Measurements from ENCODE around the gene LIME1.

LIME1 gene

DNA sequence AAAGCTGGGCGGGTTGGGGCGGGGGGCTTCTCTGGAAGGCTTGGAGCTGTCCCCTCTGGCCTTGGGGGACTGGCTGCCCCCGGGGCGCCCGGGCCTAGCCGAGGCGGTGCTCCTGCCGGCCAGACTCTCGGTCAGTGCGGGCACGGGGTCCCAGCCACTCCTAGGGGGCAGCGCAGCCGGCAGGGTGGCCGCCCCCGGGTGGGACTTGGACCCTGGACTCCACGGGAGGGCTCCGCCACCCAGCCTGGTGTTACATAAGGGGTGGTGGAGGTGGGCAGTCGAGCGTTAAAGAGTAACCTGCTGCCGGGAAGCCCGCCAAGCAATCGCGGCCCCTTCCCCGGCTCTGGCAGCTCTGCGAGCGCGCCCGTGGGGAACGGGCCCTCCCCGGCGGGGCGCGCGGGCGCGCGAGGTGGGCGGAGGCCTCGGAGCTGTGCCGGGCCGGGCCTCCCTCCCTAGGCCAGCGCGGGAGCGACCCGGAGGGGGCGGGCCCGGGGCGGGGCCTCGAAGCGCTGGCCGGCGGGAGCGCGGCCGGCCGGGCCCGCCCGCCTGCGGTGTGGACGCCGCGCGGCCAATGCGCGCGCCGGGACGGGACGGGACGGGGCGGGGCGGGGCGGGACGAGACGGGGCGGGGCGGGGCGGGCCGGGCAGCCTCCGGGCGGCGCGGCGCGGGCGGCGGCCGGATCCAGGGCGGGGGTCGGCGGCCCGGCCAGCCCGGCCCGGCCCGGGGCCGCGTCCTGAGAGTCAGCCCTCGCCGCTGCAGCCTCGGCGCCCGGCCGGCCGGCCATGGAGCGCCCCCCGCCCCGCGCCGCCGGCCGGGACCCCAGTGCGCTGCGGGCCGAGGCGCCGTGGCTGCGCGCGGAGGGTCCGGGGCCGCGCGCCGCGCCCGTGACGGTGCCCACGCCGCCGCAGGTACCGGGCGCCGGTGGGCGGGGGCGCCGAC, 2.9 kb downstream of the LIME1 start, which contains the start of gene SLC2A4RG:
Gene SLC2A4RG (plus strand): TSS at position 647 of the 940 bp plus-strand sequence. CDS start 137 bp downstream, at position 784.
- DNase-seq: no peak

DNA sequence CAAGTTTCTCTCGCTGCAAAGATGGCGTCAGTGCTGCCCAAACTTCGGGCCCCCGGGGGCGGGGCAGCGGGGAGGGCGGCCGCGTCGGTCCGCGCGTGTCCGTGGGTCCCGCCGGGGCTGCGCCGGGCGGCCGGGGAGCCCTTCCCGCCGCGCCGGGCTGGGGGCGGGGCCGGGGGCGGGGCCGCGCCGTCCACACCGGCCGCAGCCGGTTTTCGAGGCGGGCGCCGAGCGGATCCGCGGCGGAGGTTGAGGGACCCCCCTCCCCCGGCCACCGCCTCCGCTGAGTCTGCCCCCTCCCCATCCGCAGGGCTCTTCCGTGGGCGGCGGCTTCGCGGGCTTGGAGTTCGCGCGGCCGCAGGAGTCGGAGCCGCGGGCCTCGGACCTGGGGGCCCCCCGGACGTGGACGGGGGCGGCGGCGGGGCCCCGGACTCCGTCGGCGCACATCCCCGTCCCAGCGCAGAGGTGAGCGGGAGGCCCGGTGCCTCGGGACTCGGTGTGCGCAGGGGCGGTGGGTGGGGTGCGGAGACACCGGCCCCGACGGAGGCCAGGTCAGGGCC, 3.7 kb downstream of the LIME1 start:
- DNase-seq: no peak

DNA sequence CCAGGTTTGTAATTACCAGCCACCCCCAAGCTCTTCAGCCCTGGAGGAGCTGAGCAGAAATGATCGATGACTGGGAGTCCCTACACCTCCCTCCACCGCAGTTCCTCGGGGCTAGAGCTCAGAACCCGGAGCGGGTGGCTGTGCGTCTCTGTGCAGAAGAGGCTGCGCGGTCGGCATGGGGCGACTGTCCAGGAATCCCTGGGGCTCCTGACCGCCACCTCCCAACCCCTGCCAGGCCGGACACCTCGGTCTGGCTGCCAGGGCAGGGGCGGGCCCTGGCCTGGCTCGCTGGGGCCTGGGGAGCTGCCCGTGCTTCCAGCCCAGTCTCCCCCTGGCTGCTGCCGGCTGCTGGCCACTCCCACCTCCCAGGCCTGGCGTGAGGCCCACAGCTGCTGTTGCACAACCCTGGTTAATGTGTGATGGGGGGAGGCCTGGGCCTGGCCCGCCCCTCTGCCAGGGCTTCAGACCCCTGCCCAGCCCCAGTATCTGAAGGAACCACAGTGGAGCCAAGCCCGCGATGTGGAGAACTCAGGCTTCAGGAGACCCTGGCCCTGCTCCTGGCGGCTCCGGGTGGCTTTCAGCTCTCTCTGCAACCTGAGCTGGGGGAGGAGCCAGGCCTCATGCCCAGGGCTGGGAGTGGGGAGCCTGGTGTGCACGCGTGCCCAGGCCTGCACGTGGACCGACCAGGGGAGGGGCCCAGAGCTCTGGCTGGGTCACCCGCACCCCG, 4.3 kb downstream of the LIME1 start:
- DNase-seq: peak; percentile 41

DNA sequence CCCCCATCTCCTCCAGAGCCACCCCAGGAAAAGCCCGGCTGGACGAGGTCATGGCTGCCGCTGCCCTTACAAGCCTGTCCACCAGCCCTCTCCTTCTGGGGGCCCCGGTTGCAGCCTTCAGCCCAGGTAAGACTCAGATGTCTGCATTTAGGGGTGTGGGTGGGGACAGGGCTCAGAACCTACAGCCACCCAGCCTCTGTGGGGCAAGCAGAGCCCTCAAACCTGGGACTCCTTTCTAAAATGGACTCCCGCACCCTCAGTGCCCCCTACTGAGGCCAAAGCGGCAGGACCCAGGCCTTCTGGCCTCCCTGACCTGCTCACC, 4.9 kb downstream of the LIME1 start:
- DNase-seq: no peak

DNA sequence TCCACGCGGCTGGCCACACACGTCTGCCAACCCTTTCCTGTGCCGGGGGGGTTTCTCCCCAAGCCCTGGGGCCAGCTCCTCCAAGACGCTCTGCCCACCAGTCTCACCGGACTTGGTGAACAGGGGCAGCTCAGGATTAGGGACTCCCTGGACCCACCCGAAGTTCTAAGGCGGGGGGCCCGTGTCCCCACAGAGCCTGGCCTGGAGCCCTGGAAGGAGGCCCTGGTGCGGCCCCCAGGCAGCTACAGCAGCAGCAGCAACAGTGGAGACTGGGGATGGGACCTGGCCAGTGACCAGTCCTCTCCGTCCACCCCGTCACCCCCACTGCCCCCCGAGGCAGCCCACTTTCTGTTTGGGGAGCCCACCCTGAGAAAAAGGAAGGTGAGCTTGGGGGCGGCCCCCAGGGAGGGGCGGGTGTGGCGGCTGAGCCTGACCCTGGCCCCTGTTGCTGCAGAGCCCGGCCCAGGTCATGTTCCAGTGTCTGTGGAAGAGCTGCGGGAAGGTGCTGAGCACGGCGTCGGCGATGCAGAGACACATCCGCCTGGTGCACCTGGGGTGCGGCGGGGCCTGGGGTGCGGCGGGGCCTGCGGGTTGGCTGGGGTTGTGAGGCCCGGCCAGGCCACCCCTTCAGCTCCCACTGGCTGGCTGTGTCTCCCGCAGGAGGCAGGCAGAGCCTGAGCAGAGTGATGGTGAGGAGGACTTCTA, 5.4 kb downstream of the LIME1 start:
- DNase-seq: no peak

DNA sequence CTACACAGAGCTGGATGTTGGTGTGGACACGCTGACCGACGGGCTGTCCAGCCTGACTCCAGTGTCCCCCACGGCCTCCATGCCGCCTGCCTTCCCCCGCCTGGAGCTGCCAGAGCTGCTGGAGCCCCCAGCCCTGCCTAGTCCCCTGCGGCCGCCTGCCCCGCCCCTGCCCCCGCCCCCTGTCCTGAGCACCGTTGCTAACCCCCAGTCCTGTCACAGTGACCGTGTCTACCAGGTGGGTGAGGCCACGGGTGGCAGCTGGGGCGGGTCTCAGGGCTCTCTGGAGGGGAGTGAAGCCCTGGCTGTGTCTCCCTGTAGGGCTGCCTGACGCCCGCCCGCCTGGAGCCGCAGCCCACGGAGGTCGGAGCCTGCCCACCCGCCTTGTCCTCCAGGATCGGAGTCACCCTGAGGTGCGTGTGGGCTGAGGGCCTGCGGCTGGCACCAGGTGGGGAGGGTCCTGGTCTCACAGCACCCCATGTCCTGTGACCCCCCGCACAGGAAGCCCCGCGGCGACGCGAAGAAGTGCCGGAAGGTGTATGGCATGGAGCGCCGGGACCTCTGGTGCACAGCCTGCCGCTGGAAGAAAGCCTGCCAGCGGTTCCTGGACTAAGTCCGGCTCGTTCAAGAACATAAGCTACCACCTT, 6.0 kb downstream of the LIME1 start:
- DNase-seq: no peak

DNA sequence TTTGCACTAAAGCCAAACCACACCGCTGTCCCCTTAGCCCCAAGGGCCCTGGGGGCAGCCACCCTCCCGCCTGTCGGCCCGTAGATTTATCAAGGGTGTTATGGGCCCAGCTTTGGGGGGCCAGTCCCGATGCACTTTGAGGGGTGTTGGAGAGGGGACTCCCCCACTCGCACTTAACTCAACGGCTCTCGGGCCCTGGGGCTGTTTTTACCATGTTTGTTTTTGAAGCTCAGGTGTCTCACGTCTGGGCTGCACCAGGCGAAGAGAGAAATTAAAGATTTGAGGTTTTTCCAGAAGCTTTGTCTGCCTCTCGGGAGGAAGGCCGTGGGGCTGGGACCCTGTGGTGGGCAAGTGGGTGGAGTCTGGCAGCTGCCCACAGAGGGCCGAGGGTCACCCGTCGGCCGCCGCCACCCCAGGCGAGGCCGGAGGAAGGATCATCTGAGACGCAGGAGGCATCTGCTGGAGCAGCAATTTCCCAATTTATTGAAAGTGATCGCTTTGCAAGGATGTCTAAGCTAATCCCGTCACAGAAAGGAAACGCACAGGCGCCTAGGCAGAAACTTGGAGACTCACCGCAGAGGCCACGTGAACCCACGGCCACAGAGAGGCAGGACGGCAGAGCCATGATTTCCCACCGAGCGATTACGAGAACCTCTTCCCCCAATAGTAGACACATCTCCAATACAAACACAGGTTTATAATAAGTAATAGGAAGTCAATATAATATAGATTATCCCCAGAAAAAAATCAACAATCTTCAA, 6.9 kb downstream of the LIME1 start:
- no peak for DNase-seq

DNA sequence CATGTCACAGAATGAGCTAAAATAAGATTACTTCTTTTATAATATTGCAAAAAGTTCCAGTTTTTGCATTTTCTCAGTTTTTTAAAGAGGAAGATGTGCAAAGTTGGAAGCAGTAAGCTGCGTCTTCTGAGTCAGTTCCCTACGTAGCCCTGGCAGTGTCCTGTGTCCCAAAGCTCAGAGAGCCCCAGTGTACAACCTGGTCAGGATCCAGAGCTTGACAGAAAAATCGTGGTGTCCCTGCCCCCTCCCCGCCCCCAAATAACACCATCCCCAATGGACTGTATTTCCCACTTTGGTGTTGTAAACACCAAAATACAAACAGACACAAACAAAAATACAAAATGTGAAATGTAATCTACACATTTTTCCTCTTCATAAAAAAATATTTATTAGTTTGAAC, 7.7 kb downstream of the LIME1 start:
- DNase-seq: no peak

DNA sequence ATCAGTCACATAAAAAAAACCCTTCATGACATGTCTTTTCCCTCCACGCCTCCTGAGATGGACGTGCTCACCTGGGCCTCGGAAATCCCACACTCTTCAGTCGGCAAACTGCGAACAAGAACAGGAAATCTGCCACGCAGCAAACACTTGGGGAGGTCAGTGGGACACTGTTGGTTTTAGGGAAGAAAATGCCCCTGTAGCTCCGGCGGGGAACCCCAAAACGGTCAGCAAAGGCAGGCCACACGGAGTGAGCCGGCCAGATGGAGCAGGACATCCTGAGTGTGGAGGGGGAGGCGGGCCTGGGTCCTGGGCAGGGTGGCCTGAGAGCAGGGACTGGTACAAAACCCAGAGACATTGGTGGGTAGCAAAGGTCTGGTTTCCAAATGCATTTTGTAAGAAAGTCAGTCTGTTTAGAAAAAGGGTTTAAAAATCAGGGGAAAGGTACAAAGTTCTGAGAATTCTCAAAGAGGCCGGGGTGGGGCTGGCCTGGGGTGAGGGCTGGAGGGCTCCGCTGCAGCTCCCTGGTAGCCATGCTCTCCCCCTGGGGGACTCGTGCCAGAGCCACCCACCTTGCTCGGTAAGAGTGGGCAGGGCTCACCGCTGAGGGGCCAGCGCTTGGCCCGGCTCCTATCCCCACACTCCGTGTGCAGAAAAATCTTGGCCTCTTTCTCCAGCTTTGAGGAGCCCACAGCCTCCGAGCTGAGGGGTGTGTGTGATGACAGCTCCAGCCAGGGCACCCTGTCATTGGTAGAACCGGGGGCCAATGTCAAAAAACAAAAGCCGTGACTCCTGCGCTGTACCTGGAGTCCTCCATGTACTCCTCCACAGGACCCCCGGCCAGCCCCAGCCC, 8.3 kb downstream of the LIME1 start:
- DNase-seq: no peak

DNA sequence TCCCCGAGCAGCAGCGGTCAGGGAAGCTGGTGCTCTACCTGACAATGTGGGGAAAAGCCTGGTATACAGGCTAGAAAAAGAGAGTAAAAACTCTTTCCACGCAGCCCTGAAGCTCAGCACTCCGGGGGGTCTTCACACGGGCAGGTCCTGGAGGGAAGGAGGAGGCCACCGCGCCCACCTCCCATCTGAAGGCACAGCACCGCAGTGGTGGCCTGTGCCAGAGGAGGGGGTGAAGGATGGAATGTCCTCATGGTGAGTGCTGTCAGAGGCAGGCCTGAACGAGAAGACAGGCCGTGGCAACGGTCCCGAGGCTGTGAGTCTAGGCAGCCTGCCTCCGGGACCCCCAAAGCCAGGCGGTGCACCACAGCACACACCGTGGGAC, 9.0 kb downstream of the LIME1 start:
- DNase-seq: no peak

DNA sequence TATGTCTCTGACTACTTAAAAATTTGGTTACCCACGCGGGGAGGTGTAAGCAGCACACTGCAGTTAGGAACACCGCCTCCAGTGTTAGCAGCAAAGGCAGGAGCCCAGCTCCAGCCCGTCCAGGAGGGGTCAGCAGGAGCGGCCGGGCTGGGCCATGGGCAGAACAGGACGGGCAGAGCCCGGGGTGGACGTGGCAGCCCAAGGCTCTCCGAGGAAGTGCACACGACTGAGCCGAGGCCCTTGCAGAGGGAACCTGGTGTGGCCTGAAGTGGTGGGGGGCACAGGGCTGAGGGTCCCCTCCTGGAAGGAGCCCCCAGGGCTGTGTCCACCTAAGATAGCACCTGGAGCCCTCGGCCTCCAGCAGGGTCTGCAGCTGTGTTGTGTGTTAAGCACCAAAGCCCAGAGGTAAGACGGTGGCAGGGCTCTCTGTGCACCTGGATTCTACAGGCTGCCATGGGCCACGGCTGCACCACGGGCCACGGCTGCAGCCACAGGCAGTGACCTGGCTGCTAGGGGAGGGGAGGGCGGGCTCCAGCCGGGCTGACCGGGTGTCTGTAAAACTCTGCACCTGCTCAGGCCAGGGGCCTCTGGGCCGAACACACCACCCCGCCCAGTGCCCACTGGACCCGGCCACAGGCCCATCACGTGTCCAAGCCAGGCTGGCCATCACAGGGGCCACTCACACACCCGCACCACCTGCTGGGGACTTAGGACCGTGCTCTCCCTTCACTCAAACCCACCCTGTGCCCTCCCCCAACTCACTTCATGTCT, 9.7 kb downstream of the LIME1 start:
- DNase-seq: no peak

DNA sequence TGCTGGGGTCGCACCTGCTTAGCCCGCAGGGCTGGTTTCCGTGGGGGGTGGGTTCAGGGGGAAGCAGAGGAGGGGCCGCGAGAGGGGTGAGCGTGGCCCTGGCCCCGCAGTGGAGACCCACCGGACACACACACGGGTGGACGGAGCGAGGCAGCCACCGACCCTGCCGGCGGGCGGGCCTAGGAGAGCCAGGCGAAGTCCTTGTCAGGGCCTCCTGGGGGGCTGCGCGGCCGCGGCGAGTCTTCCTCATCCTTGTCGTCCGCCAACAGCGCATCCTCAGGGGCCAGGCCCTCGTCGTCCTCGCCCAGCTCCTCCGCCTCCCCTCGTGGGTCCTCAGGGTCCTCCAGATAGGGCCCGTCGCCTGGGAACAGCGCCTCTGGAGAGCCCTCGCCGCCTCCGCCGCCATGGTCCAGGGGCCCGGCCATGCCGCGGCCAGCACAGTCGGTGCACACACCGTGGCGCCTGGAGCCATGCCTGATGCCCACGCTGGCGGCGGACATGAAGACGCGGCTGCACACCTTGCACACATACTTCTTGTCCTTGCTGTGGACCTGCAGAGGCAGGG, 10.4 kb downstream of the LIME1 start:
- DNase-seq: no peak

DNA sequence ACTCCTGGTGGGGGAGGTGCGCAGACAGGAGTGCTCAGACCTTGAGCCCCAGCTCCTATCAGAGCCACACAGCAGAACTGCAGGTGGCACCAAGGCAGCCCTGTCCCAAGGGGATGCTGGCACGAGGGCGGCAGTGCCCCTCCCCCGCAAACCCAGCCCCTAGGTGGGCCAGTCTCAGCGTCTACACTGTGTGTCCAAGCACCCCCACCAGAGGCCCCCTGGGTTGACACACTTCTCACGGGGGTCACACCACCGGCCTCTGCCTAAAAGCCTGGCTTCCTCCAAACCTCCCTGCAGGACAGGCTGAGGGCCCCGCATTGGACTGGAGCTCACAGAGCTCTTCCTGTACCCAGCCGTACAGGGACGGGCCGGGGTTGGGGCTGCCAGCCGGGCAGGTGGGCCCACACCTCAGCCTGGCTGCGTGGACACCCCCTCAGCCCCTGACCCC, 11.2 kb downstream of the LIME1 start:
- no peak for DNase-seq

DNA sequence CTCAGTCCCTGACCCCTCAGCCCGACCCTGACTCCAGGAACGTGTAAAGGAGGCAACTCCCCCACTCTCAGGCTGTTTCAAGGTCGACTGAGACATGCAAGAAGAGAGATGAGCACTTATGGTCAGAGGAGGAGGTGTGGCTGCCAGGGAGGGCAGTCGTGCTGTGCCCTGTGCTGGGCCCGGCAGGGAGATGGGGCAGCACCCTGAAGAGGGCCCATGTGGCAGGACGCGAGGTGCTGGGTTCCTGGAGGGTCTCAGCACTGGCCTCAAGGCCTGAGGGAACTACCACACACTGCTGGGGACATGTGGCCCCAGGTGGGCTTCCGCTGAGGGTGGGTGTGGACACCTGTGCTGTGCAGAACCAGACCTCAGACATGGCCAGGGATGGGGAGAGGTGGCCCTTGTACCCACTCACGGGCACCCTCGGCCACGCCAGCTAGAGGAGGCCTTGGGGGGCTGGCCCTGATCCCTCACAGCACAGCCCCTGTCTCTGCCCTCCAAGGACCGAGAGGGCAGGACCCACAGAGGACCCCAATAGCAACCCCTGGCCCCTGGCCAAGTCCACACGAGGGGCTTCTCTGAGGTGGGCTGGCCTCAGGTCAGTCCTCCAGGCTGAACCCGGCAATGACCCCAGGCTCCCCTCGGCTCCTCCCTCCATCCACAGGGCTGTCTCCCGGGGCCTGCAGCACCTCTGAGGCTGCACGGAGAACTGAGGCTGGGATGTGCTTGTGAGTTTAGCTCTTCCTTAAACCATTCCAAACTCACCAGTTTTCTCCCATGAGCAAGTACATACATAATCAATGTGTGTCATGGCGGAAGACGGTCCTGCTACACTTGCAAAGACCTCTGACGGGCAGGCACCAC, 11.8 kb downstream of the LIME1 start:
- no peak for DNase-seq

DNA sequence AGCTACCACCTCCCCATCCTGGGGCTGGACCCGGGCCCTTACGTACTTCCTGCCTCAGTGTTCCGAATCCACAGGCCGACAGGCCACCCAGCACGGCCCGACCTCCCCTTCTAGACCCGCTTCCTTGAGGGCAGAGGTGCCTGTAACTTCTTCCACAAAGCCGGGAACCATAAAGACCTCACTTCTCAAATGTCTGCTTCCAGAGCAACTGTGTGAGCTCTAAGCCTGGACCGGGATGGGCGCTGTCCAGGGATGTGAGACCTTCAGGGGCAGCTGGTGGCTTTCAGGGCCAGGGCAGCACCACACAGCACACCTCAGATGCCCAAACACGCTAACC, 12.4 kb downstream of the LIME1 start:
- DNase-seq: no peak

DNA sequence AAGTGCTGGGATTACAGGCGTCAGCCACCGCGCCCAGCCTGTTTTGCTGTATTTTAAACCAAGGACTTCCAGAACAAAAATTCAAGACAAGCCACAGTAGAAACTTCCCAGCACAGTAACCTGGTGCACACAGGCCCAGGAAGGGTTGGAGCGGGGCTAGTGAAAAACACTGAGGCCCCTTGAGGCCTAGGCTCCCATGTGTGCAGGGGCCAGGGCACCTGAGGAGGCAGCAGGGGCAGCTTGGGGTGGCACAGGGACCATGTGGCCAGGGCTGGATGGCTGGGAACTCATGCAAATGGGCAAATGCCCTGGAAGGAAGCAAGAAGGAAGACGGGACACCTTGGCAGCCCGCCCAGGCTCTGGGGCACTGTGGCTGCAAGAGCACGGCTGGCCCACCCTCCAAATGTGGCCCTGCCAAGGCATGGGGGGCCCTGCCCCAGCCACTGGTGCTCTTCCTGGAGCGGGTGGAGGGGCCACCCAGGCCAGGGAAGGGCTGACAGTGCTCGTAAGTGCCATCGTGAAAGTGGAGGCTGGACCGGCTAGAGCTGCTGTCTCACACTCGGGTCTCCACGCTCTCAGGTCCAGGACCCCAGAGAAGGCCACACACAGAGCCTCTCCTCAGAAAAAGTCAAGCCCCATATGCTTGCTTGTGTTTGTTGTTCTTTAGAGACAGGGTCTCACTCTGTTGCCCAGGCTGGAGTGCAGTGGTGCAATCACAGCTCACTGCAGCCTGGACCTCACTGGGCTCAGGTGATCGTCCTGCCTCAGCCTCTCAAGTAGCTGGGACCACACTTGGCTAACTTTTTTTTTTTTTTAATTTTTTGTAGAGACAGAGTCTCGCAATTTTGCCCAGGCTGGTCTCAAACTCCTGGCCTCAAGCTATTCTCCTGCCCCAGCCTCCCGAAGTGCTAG, 13.4 kb downstream of the LIME1 start:
- no peak for DNase-seq

DNA sequence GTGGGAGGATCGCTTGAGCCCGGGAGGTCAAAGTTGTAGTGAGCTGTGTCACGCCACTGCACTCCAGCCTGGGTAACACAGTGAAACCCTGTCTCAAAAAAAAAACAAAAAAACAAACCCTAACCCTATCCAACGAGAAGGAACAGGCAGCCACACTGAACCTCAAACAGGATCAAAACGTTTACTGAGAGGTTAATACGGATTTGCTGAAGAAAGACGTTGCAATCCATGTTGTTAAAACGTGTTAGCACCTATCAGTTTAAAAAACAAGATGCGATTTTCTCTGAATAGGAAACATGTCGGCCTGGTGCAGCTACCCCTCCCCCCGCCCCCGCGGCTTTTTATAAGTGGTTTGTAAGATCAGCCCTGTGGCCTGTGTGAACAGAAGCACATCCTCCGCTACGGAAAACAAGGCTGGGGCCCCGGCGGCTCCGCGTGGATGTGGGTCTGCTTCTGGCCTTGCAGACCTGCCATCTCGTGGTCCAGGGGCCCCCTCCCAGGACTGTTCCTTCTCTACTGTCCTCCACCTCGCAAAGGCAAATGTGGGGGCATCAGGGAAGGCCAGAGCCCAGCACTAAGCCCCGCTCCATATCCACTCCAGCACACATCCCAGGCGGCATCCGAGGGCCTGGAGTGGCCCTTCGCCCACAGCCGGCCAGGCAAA, 14.5 kb downstream of the LIME1 start:
- no peak for DNase-seq
